IMR-90 (cell line): ENCODE measurements around the gene POU2AF2. TPM values are rescaled to one million over a fixed set of nuclear protein-coding genes. Genes with fewer than 3 reads are reported as not detected.

Experiments used
- ATAC-seq: fragments of 200-7000 bp; cut with Tn5 transposase; 2 replicates; pipeline ENCODE4 v1.9.1; 2020; ENCODE audit warnings: low read depth, mild to moderate bottlenecking, moderate library complexity
- BruUV-seq: library from RNA; stranded (reverse); fragments of 400-500 nt; replicated peaks from 2 replicates; lab custom pipeline; 2021; lab: Mats Ljungman, UMichigan
- CTCF ChIA-PET: fragments of 300-600 bp; formaldehyde crosslinking; extraction: SDS; loops from one replicate; lab custom pipeline; 2021; ENCODE audit warnings: antibody characterized with exemption; lab: Yijun Ruan, JAX
- POLR2A ChIA-PET: fragments of 300-600 bp; sonication (Branson Sonifier 250); formaldehyde crosslinking; loops from one replicate; lab custom pipeline; 2022; ENCODE audit warnings: antibody characterized with exemption; ENCODE audit not compliant: unreplicated experiment; lab: Charles Lee
- DNase-seq: peaks from one replicate; pipeline ENCODE4 v3.0.0; 2013
- H2AFZ ChIP-seq: replicated peaks from 2 replicates; pipeline ENCODE3; 2013; ENCODE audit warnings: low read length, mild to moderate bottlenecking; ENCODE audit not compliant: poor library complexity
- H2AK5ac ChIP-seq: 2 replicates; pipeline ENCODE4 v1.6.1; 2013; ENCODE audit warnings: low read depth, low read length, inconsistent platforms
- H2AK9ac ChIP-seq: replicated peaks from 2 replicates; pipeline ENCODE3; 2013; ENCODE audit warnings: mild to moderate bottlenecking, low read depth, low read length, moderate library complexity; ENCODE audit not compliant: poor library complexity
- H2BK120ac ChIP-seq: 2 replicates; pipeline ENCODE4 v1.6.1; 2013; ENCODE audit warnings: low read depth, low read length, inconsistent platforms
- H2BK15ac ChIP-seq: 3 replicates; pipeline ENCODE4 v1.6.1; 2013; ENCODE audit warnings: low read depth, low read length, inconsistent platforms
- H2BK20ac ChIP-seq: 2 replicates; pipeline ENCODE4 v1.6.1; 2013; ENCODE audit warnings: low read depth, mild to moderate bottlenecking, inconsistent platforms, low read length, moderate library complexity
- H2BK5ac ChIP-seq: 2 replicates; pipeline ENCODE4 v1.6.1; 2013; ENCODE audit warnings: mild to moderate bottlenecking, low read depth, low read length, inconsistent platforms; ENCODE audit not compliant: poor library complexity, severe bottlenecking
- H3K14ac ChIP-seq: replicated peaks from 2 replicates; pipeline ENCODE4 v1.6.1; 2013; ENCODE audit warnings: low read depth, low read length, inconsistent platforms
- H3K18ac ChIP-seq: 2 replicates; pipeline ENCODE4 v1.6.1; 2013; ENCODE audit warnings: low read depth, low read length, control low read depth
- H3K23ac ChIP-seq: 2 replicates; pipeline ENCODE4 v1.6.1; 2013; ENCODE audit warnings: low read depth, low read length, inconsistent platforms
- H3K27ac ChIP-seq: 2 replicates; pipeline ENCODE4 v1.5.1; 2013; ENCODE audit warnings: mild to moderate bottlenecking, control low read depth, low read length; ENCODE audit not compliant: insufficient read depth
- H3K27me3 ChIP-seq: 2 replicates; pipeline ENCODE4 v1.6.1; 2013; ENCODE audit warnings: low read length; ENCODE audit not compliant: control insufficient read depth, insufficient read depth
- H3K36me3 ChIP-seq: 2 replicates; pipeline ENCODE4 v1.6.1; 2013; ENCODE audit warnings: low read length, mixed read lengths; ENCODE audit not compliant: control insufficient read depth, insufficient read depth
- H3K4ac ChIP-seq: 2 replicates; pipeline ENCODE4 v1.6.1; 2013; ENCODE audit warnings: low read depth, low read length, inconsistent platforms
- H3K4me1 ChIP-seq: 2 replicates; pipeline ENCODE4 v1.6.1; 2013; ENCODE audit warnings: low read length, mixed read lengths; ENCODE audit not compliant: control insufficient read depth, insufficient read depth
- H3K4me2 ChIP-seq: 2 replicates; pipeline ENCODE4 v1.6.1; 2013; ENCODE audit warnings: low read depth, mild to moderate bottlenecking, control low read depth, low read length, moderate library complexity
- H3K4me3 ChIP-seq: 2 replicates; pipeline ENCODE4 v1.5.1; 2013; ENCODE audit warnings: low read depth, mild to moderate bottlenecking, control low read depth, low read length, moderate library complexity; ENCODE audit not compliant: insufficient read depth
- H3K56ac ChIP-seq: 2 replicates; pipeline ENCODE4 v1.6.1; 2013; ENCODE audit warnings: low read length, inconsistent platforms; ENCODE audit not compliant: insufficient read depth; ENCODE audit errors: extremely low read depth
- H3K79me1 ChIP-seq, 2 experiments: 2 replicates each; pipeline ENCODE4 v1.6.1; 2013; ENCODE audit warnings: low read length in 2 of 2, inconsistent platforms in 1 of 2, low read depth in 1 of 2
- H3K9ac ChIP-seq: 2 replicates; pipeline ENCODE4 v1.6.1; 2013; ENCODE audit warnings: low read depth, low read length, control low read depth
- H3K9me1 ChIP-seq: 2 replicates; pipeline ENCODE4 v1.6.1; 2013; ENCODE audit warnings: low read length, inconsistent platforms; ENCODE audit not compliant: insufficient read depth
- H3K9me3 ChIP-seq: 2 replicates; pipeline ENCODE4 v1.6.1; 2013; ENCODE audit warnings: low read length; ENCODE audit not compliant: control insufficient read depth, insufficient read depth
- H4K20me1 ChIP-seq: 2 replicates; pipeline ENCODE4 v1.6.1; 2013; ENCODE audit warnings: low read length, inconsistent platforms; ENCODE audit not compliant: insufficient read depth
- H4K5ac ChIP-seq: 2 replicates; pipeline ENCODE4 v1.6.1; 2013; ENCODE audit warnings: mild to moderate bottlenecking, low read depth, low read length, control low read depth
- H4K8ac ChIP-seq, 2 experiments: 2 replicates each; pipeline ENCODE4 v1.6.1; 2013; ENCODE audit warnings: low read depth in 2 of 2, low read length in 2 of 2, control low read depth in 1 of 2, inconsistent platforms in 1 of 2
- H4K91ac ChIP-seq: 2 replicates; pipeline ENCODE4 v1.6.1; 2013; ENCODE audit warnings: low read depth, low read length, inconsistent platforms; ENCODE audit not compliant: insufficient read depth
- MAFK ChIP-seq: IDR thresholded peaks from 2 replicates; pipeline ENCODE4 v1.6.1; 2012; ENCODE audit warnings: low read depth, low read length, improper control_type of control experiment
- MXI1 ChIP-seq: IDR thresholded peaks from 2 replicates; pipeline ENCODE4 v1.6.1; 2012; ENCODE audit warnings: low read depth, mild to moderate bottlenecking, low read length, moderate library complexity, borderline replicate concordance
- NFE2L2 ChIP-seq: fragments of 150-350 bp; IDR thresholded peaks from 2 replicates; pipeline ENCODE4 v1.6.1; 2016; ENCODE audit warnings: low read depth, mild to moderate bottlenecking, low read length
- RFX5 ChIP-seq: IDR thresholded peaks from 2 replicates; pipeline ENCODE4 v1.8.0; 2012; ENCODE audit warnings: low read depth, mild to moderate bottlenecking, low read length, moderate library complexity
- SMC3 ChIP-seq: fragments of 150-350 bp; IDR thresholded peaks from 2 replicates; pipeline ENCODE4 v1.6.1; 2016; ENCODE audit warnings: low read depth, mild to moderate bottlenecking, antibody characterized with exemption, low read length, moderate library complexity
- WGBS, 2 experiments: methylation state at CpG; one replicate each; pipeline versions ENCODE4 v1.1.5 to v1.1.7; 2013; ENCODE audit warnings: missing lambda C conversion rate in 2 of 2; ENCODE audit not compliant: insufficient read length in 1 of 2; ENCODE audit errors: extremely low coverage in 2 of 2; 5-methylcytosine and 5-hydroxymethylcytosine counted together
- dilution Hi-C: fragments of 300-500 bp; cut with HindIII; formaldehyde crosslinking; loops from one replicate; pipeline ENCODE4 v1.14.3; 2018; ENCODE audit warnings: low sequenced_read_pairs; ENCODE audit not compliant: unreplicated experiment
- in situ Hi-C: fragments of 300-500 bp; cut with MboI; formaldehyde crosslinking; loops from 3 replicates; pipeline ENCODE4 v1.14.3; 2019; ENCODE audit warnings: low sequenced_read_pairs, inconsistent platforms, mixed read lengths
- intact Hi-C: fragments of 100-400 bp; cut with micrococcal nuclease; formaldehyde crosslinking; loops from 2 replicates; pipeline ENCODE4 v1.10.0; 2022
- polyA plus RNA-seq, 3 experiments: library from polyadenylated mRNA; depleted of rRNA; stranded (reverse); fragments of >200 nt; gene quantifications; 2 replicates each; pipeline ENCODE4 v1.2.3, GENCODE V29; 2012; ENCODE audit warnings: low replicate concordance in 1 of 3
- total RNA-seq: library from RNA; depleted of rRNA; stranded (reverse); fragments of >200 nt; gene quantifications from 2 replicates; pipeline ENCODE4 v1.2.3, GENCODE V29; 2012
- TF ChIP-seq, protein P1 (sequence below): conservative IDR thresholded peaks from 2 replicates; pipeline ENCODE4 v1.5.1; 2012; ENCODE audit warnings: mild to moderate bottlenecking, low read depth, low read length, improper control_type of control experiment
- TF ChIP-seq, protein P2 (sequence below): fragments of 150-350 bp; IDR thresholded peaks from 2 replicates; pipeline ENCODE4 v1.6.1; 2016; ENCODE audit warnings: low read depth, mild to moderate bottlenecking, low read length, moderate library complexity, borderline replicate concordance
- TF ChIP-seq, protein P3 (sequence below): fragments of 150-350 bp; IDR thresholded peaks from 2 replicates; pipeline ENCODE4 v1.6.1; 2017; ENCODE audit warnings: mild to moderate bottlenecking, antibody characterized with exemption, low read length, low read depth

The POU2AF2 gene
- total and polyA plus RNA-seq, 2 of the 4 experiments (the other 2 are of a cell fraction), result not detected

DNA sequence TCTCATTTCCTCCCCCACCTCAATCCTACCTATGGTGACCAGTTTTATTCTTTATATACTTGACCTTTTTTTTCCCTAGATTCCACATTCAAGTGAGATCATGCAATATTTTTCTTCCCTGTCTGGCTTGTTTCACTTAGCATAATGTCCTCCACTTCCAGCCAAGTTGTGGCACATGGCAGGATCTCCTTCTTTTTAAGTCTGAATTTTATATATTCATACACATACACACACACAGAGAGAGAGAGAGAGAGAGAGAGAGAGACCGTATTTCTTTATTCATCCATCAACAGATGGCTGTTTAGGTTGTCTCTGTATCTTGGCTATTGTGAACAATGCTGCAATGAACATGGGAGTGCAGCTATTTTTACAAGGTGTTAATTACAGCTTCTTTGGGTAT lies 1.4 kb downstream of the POU2AF2 start:
- in situ Hi-C loops (no loop called here), dilution Hi-C loops (no loop called here), intact Hi-C loops (no loop called here)
- no peak overlapping the region for H2AK5ac ChIP-seq
- no peak overlapping the region for H4K8ac ChIP-seq
- no peak overlapping the region for H2BK15ac ChIP-seq
- no peaks in the 10 kb centered on the region for H3K36me3 ChIP-seq
- no peak overlapping the region for H4K91ac ChIP-seq
- no peak overlapping the region for H3K9ac ChIP-seq
- H3K14ac ChIP-seq, result no peak overlapping the region
- peaks cover 44% of the 10 kb centered on the region for H3K27me3 ChIP-seq
- no peak overlapping the region for H3K56ac ChIP-seq
- H3K79me1 ChIP-seq, result no peaks in the 10 kb centered on the region
- H3K9me3 ChIP-seq, result no peaks in the 10 kb centered on the region
- H3K9me1 ChIP-seq, result no peaks in the 10 kb centered on the region
- ChIA-PET CTCF (no interaction called here), POLR2A (no interaction called here)
- no TSS peak for BruUV-seq
- no peak overlapping the region for H4K5ac ChIP-seq
- H2BK20ac ChIP-seq, result no peak overlapping the region
- no peak overlapping the region for H2AFZ ChIP-seq
- H3K4me1 ChIP-seq, result no peaks in the 10 kb centered on the region
- no peak overlapping the region for H2BK5ac ChIP-seq
- ATAC-seq, result no peak
- no peak overlapping the region for H3K23ac ChIP-seq
- DNase-seq, result no peak
- H3K4me3 ChIP-seq, result no peak overlapping the region
- H3K4me2 ChIP-seq, result no peak overlapping the region
- H2AK9ac ChIP-seq, result no peak overlapping the region
- no CpG with 5 or more reads among the region's 1 CpG for WGBS, 2 experiments
- H4K20me1 ChIP-seq, result no peaks in the 10 kb centered on the region
- no peak overlapping the region for H3K4ac ChIP-seq
- no peak overlapping the region for H3K27ac ChIP-seq
- H2BK120ac ChIP-seq, result no peak overlapping the region
- TF ChIP-seq MXI1 (no peak), RFX5 (no peak), MAFK (no peak), SMC3 (no peak), NFE2L2 (no peak)
- TF ChIP-seq, protein P1, sequence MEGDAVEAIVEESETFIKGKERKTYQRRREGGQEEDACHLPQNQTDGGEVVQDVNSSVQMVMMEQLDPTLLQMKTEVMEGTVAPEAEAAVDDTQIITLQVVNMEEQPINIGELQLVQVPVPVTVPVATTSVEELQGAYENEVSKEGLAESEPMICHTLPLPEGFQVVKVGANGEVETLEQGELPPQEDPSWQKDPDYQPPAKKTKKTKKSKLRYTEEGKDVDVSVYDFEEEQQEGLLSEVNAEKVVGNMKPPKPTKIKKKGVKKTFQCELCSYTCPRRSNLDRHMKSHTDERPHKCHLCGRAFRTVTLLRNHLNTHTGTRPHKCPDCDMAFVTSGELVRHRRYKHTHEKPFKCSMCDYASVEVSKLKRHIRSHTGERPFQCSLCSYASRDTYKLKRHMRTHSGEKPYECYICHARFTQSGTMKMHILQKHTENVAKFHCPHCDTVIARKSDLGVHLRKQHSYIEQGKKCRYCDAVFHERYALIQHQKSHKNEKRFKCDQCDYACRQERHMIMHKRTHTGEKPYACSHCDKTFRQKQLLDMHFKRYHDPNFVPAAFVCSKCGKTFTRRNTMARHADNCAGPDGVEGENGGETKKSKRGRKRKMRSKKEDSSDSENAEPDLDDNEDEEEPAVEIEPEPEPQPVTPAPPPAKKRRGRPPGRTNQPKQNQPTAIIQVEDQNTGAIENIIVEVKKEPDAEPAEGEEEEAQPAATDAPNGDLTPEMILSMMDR, result no peak
- TF ChIP-seq, protein P2, sequence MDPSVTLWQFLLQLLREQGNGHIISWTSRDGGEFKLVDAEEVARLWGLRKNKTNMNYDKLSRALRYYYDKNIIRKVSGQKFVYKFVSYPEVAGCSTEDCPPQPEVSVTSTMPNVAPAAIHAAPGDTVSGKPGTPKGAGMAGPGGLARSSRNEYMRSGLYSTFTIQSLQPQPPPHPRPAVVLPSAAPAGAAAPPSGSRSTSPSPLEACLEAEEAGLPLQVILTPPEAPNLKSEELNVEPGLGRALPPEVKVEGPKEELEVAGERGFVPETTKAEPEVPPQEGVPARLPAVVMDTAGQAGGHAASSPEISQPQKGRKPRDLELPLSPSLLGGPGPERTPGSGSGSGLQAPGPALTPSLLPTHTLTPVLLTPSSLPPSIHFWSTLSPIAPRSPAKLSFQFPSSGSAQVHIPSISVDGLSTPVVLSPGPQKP, result no peak
- TF ChIP-seq, protein P3, sequence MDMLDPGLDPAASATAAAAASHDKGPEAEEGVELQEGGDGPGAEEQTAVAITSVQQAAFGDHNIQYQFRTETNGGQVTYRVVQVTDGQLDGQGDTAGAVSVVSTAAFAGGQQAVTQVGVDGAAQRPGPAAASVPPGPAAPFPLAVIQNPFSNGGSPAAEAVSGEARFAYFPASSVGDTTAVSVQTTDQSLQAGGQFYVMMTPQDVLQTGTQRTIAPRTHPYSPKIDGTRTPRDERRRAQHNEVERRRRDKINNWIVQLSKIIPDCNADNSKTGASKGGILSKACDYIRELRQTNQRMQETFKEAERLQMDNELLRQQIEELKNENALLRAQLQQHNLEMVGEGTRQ, result no peak
- no peak overlapping the region for H3K18ac ChIP-seq
